Panc1 (cell line): ENCODE data around the gene FCN2.

Source experiments
- CTCF ChIP-seq: fragments of 450-650 bp; IDR thresholded peaks from 2 replicates; pipeline ENCODE4 v1.5.1; 2017; ENCODE audit warnings: mild to moderate bottlenecking
- TCF7L2 ChIP-seq: IDR thresholded peaks from 2 replicates; pipeline ENCODE4 v1.6.1; 2011; ENCODE audit warnings: mild to moderate bottlenecking, low read depth, low read length, inconsistent platforms

GRCh38 chr9:134843740-134844139, 36.9 kb upstream of the FCN2 start:
- TF ChIP-seq CTCF (no peak), TCF7L2 (no peak)
